ENCODE data around the gene PCP4L1. TPM values are rescaled to one million over a fixed set of nuclear protein-coding genes. Genes with fewer than 3 reads are reported as not detected.

The PCP4L1 gene
- total RNA-seq, 1 donor from 2014 or later, result 0.69 TPM

DNA sequence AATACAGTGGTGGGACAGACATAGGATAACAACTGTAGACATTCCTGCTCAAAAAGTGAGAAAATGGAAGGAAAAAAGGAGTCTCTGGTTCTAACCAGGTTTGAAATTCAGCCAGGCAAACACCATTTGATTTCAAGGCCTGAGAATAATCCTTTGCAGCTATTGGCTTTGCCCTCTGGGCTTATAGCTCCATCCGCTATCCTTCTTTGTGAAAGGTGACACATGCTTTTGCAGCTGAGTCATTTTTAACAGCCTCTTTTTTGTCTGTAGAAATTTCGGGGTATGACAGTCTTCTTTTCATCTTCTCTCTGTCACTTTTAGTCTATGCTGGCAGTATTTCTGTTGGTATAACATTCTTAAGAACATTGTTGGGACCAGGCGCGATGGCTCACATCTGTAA is 71.8 kb downstream of the PCP4L1 start:
- H3K27ac ChIP-seq, result no peak overlapping the region
- peaks cover 4% of the 10 kb centered on the region for H3K36me3 ChIP-seq
- no peaks in the 10 kb centered on the region for H3K4me1 ChIP-seq
- H3K9ac ChIP-seq, result no peak overlapping the region
- H2AFZ ChIP-seq (replicated peaks), result no peak overlapping the region
- H3F3A ChIP-seq (ENCODE audit: low read depth), result no peaks in the 10 kb centered on the region
- Mint-ChIP-seq H3K4me1 (no peaks in the 10 kb centered on the region), H3K27me3 (ENCODE audit: insufficient read depth, low read depth) (no peaks in the 10 kb centered on the region), H3K36me3 (peaks cover 16% of the 10 kb centered on the region), H3K4me3 (no peak overlapping the region), H3K9me3 (no peaks in the 10 kb centered on the region), H3K27ac (no peak overlapping the region)
- H3K4me2 ChIP-seq, result no peak overlapping the region
- H3K27me3 ChIP-seq, result no peaks in the 10 kb centered on the region
- H3K4me3 ChIP-seq, result no peak overlapping the region
- no peak for TF ChIP-seq EZH2 (IDR thresholded peaks at IDR 0.05)
- TF ChIP-seq, protein P1, sequence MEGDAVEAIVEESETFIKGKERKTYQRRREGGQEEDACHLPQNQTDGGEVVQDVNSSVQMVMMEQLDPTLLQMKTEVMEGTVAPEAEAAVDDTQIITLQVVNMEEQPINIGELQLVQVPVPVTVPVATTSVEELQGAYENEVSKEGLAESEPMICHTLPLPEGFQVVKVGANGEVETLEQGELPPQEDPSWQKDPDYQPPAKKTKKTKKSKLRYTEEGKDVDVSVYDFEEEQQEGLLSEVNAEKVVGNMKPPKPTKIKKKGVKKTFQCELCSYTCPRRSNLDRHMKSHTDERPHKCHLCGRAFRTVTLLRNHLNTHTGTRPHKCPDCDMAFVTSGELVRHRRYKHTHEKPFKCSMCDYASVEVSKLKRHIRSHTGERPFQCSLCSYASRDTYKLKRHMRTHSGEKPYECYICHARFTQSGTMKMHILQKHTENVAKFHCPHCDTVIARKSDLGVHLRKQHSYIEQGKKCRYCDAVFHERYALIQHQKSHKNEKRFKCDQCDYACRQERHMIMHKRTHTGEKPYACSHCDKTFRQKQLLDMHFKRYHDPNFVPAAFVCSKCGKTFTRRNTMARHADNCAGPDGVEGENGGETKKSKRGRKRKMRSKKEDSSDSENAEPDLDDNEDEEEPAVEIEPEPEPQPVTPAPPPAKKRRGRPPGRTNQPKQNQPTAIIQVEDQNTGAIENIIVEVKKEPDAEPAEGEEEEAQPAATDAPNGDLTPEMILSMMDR (IDR thresholded peaks at IDR 0.05), result no peak
- TF ChIP-seq EZH2phosphoT487 (IDR thresholded peaks at IDR 0.05), result no peak
- DNase-seq (ENCODE audit: low spot score), result no peak
- no peaks in the 10 kb centered on the region for H3K79me2 ChIP-seq (ENCODE audit: low read depth)
- H3K9me3 ChIP-seq (ENCODE audit: low read depth), result no peaks in the 10 kb centered on the region
- no peaks in the 10 kb centered on the region for H4K20me1 ChIP-seq (ENCODE audit: low read depth)

DNA sequence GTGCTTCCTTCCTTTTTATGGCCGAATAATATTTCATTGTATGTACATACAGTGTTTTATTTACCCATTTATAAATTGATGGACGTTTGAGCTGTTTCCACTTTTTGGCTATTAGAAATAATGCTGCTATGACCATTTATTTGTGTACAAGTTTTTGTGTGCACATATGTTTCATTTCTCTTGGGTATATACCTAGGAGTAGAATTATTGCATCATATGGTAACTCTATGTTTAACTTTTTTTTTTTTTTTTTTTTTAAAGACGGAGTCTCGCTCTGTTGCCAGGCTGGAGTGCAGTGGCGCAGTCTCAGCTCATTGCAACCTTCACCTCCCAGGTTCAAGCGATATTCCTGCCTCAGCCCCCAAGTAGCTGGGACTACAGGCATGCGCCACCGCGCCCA is 74.6 kb downstream of the PCP4L1 start:
- Mint-ChIP-seq H3K4me1 (no peaks in the 10 kb centered on the region), H3K36me3 (peaks cover 12% of the 10 kb centered on the region), H3K27ac (no peak overlapping the region), H3K9me3 (no peaks in the 10 kb centered on the region), H3K27me3 (ENCODE audit: insufficient read depth, low read depth) (no peaks in the 10 kb centered on the region), H3K4me3 (no peak overlapping the region)
- no peak overlapping the region for H2AFZ ChIP-seq (replicated peaks)
- no peaks in the 10 kb centered on the region for H3K27me3 ChIP-seq
- H3K9ac ChIP-seq, result no peak overlapping the region
- DNase-seq (ENCODE audit: low spot score), result no peak
- peaks cover 4% of the 10 kb centered on the region for H3K36me3 ChIP-seq
- H3K79me2 ChIP-seq (ENCODE audit: low read depth), result no peaks in the 10 kb centered on the region
- no peak overlapping the region for H3K4me2 ChIP-seq
- no peaks in the 10 kb centered on the region for H3K4me1 ChIP-seq
- no peak for TF ChIP-seq EZH2phosphoT487 (IDR thresholded peaks at IDR 0.05)
- no peak for TF ChIP-seq EZH2 (IDR thresholded peaks at IDR 0.05)
- TF ChIP-seq, protein P1 (IDR thresholded peaks at IDR 0.05), result no peak
- no peak overlapping the region for H3K4me3 ChIP-seq
- H3K27ac ChIP-seq, result no peak overlapping the region
- no peaks in the 10 kb centered on the region for H3K9me3 ChIP-seq (ENCODE audit: low read depth)
- H3F3A ChIP-seq (ENCODE audit: low read depth), result no peaks in the 10 kb centered on the region
- H4K20me1 ChIP-seq (ENCODE audit: low read depth), result no peaks in the 10 kb centered on the region

Small RNAs within 50 kb of the gene (microRNA-seq; reads per million reads assigned to microRNA genes)
- gene MIR5187, result not detected

Other genes starting within 250 kb of the PCP4L1 start
- 60.0 and 69.3 TPM in 2 replicates for gene F11R, start 237.6 kb upstream of the PCP4L1 start, total RNA-seq (ENCODE audit: low replicate concordance)
- 29.9 and 59.9 TPM in 2 replicates for gene TSTD1, start 219.8 kb upstream of the PCP4L1 start, total RNA-seq (ENCODE audit: low replicate concordance)
- 74.4 and 103 TPM in 2 replicates for gene USF1, start 212.8 kb upstream of the PCP4L1 start, total RNA-seq (ENCODE audit: low replicate concordance)
- 0.06 TPM in 1 of 2 replicates, not detected in the other for gene ARHGAP30, start 188.9 kb upstream of the PCP4L1 start, total RNA-seq (ENCODE audit: low replicate concordance)
- 0.06 TPM in 1 of 2 replicates, not detected in the other for gene NECTIN4, start 169.2 kb upstream of the PCP4L1 start, total RNA-seq (ENCODE audit: low replicate concordance)
- gene KLHDC9, start 160.4 kb upstream of the PCP4L1 start, total RNA-seq (ENCODE audit: low replicate concordance), result 12.6 and 22.6 TPM in 2 replicates
- gene PFDN2, start 140.7 kb upstream of the PCP4L1 start, total RNA-seq (ENCODE audit: low replicate concordance), result 57.6 and 74.1 TPM in 2 replicates
- 39.5 and 46.3 TPM in 2 replicates for gene NIT1, start 140.6 kb upstream of the PCP4L1 start, total RNA-seq (ENCODE audit: low replicate concordance)
- 29.7 and 34.8 TPM in 2 replicates for gene DEDD, start 126.1 kb upstream of the PCP4L1 start, total RNA-seq (ENCODE audit: low replicate concordance)
- gene UFC1, start 104.8 kb upstream of the PCP4L1 start, total RNA-seq (ENCODE audit: low replicate concordance), result 114 and 133 TPM in 2 replicates
- 6.7 and 19.0 TPM in 2 replicates for gene USP21, start 99.2 kb upstream of the PCP4L1 start, total RNA-seq (ENCODE audit: low replicate concordance)
- 18.3 and 42.4 TPM in 2 replicates for gene PPOX, start 92.3 kb upstream of the PCP4L1 start, total RNA-seq (ENCODE audit: low replicate concordance)
- gene B4GALT3, start 81.2 kb upstream of the PCP4L1 start, total RNA-seq (ENCODE audit: low replicate concordance), result 9.5 and 36.5 TPM in 2 replicates
- 1.3 and 5.4 TPM in 2 replicates for gene ADAMTS4, start 59.7 kb upstream of the PCP4L1 start, total RNA-seq (ENCODE audit: low replicate concordance)
- gene NDUFS2, start 56.4 kb upstream of the PCP4L1 start, total RNA-seq (ENCODE audit: low replicate concordance), result 105 and 107 TPM in 2 replicates
- 0.34 TPM in 1 of 2 replicates, not detected in the other for gene FCER1G, start 43.5 kb upstream of the PCP4L1 start, total RNA-seq (ENCODE audit: low replicate concordance)
- not detected in 2 replicates for gene APOA2, start 35.1 kb upstream of the PCP4L1 start, total RNA-seq (ENCODE audit: low replicate concordance)
- 7.2 and 9.8 TPM in 2 replicates for gene TOMM40L, start 32.7 kb upstream of the PCP4L1 start, total RNA-seq (ENCODE audit: low replicate concordance)
- not detected in 2 replicates for gene NR1I3, start 20.5 kb upstream of the PCP4L1 start, total RNA-seq (ENCODE audit: low replicate concordance)
- gene MPZ, start 51.2 kb downstream of the PCP4L1 start, total RNA-seq (ENCODE audit: low replicate concordance), result 1.1 and 2.0 TPM in 2 replicates
- 61.2 and 95.7 TPM in 2 replicates for gene SDHC, start 55.6 kb downstream of the PCP4L1 start, total RNA-seq (ENCODE audit: low replicate concordance)
- not detected in 2 replicates for gene CFAP126, start 109.1 kb downstream of the PCP4L1 start, total RNA-seq (ENCODE audit: low replicate concordance)
- gene FCGR2A, start 246.7 kb downstream of the PCP4L1 start, total RNA-seq (ENCODE audit: low replicate concordance), result 0.53 TPM in 1 of 2 replicates, not detected in the other

Measured in neural progenitor cell (in vitro differentiated cells).